ENCODE measurements around the gene ELMO1.

ELMO1 gene

DNA sequence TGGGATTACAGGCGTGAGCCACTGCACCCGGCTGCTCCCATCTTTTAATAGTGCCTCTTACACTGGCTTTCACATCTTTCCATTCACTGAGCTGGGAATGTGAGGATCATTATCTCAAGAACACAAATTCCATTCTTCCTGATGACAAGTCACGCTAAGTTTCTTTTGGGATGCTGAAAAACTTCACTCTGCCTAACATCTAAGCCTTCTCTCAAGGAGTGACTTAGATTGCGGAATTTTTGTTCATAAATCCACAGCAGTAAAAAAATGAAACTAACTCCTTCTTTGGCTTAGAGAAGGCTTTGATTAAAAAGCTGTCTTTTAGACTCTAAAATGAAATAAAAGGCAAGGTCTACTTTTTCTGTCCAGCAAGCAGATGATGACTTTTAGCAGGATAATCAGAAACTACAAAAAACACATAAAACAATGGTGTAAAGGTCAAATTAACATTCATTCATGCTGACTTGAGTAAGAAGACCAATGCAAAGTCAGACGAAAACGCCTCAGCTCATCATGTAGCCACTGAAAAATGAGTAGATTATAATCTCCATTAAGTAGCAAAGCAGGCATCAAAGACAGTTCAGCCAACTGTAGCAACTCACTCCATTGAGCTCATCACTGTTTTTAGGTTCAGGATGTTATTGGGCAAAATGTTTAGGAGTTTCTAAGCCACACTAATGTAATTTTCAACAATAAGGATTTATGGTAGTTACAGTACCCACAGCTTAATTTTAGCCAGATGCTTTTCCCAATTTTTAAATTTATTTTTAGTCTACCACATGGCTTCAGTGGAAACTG, 178.8 kb downstream of the ELMO1 start:
- no peak for DNase-seq (ENCODE audit: low spot score)
- no peak overlapping the region for H3K4me3 ChIP-seq (ENCODE audit: severe bottlenecking)
- H3K27ac ChIP-seq (ENCODE audit: poor library complexity, severe bottlenecking) = no peak overlapping the region
- no peaks in the 10 kb centered on the region for H3K4me1 ChIP-seq (ENCODE audit: insufficient read depth, poor library complexity, severe bottlenecking)
- no peaks in the 10 kb centered on the region for H3K27me3 ChIP-seq (ENCODE audit: insufficient read depth, poor library complexity, severe bottlenecking)
- no peak for TF ChIP-seq CTCF (IDR thresholded peaks at IDR 0.05; ENCODE audit: poor library complexity, severe bottlenecking)
- ATAC-seq (ENCODE audit: low read depth) = no peak
- H3K36me3 ChIP-seq (ENCODE audit: low read depth) = no peaks in the 10 kb centered on the region
- H3K9me3 ChIP-seq (ENCODE audit: severe bottlenecking) = no peaks in the 10 kb centered on the region

DNA sequence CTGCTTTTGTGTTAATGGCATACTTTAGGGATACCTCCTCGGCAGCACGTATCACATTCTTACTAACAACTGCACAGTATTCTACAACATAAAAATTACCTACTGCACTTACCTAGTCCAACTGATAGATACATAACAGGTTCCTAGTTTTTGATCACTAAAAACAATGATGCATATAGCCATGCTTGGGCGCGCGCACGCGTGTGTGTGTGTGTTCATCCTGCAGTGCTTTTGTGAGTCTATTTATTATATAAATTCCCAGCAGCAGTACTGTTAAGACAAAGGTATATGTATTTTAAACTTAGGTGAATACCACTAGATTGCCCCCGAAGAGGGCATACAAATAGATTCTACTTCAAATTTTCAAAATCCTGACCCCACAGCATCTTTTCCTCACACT, 181.4 kb downstream of the ELMO1 start:
- H3K27ac ChIP-seq (ENCODE audit: poor library complexity, severe bottlenecking) = no peak overlapping the region
- H3K4me1 ChIP-seq (ENCODE audit: insufficient read depth, poor library complexity, severe bottlenecking) = no peaks in the 10 kb centered on the region
- DNase-seq (ENCODE audit: low spot score) (no peak), ATAC-seq (ENCODE audit: low read depth) (no peak)
- no peaks in the 10 kb centered on the region for H3K27me3 ChIP-seq (ENCODE audit: insufficient read depth, poor library complexity, severe bottlenecking)
- no peaks in the 10 kb centered on the region for H3K9me3 ChIP-seq (ENCODE audit: severe bottlenecking)
- no peak for TF ChIP-seq CTCF (IDR thresholded peaks at IDR 0.05; ENCODE audit: poor library complexity, severe bottlenecking)
- H3K36me3 ChIP-seq (ENCODE audit: low read depth) = no peaks in the 10 kb centered on the region
- no peak overlapping the region for H3K4me3 ChIP-seq (ENCODE audit: severe bottlenecking)

DNA sequence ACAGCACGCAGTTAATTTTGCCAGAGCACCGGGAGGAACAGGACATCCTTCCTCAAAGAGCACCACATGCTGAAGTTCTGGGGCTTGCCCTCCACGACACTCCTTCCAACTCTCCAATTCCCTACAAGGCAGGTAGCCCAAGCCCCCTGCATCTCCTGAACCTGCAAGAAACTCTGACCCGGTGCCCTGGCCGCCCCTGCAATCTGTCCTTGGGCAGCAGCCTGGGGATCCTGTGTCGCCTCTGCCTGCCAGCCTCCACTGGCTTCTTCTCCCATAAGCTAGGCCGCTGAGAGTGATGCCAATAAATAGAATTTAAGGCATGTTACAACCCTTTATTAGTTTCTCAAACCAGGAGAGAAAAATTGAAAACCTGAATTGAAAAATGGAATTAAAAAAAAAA, 182.8 kb downstream of the ELMO1 start:
- Histone ChIP-seq H3K4me1 (ENCODE audit: insufficient read depth, poor library complexity, severe bottlenecking) (no peaks in the 10 kb centered on the region), H3K36me3 (ENCODE audit: low read depth) (no peaks in the 10 kb centered on the region), H3K27ac (ENCODE audit: poor library complexity, severe bottlenecking) (no peak overlapping the region), H3K9me3 (ENCODE audit: severe bottlenecking) (no peaks in the 10 kb centered on the region), H3K4me3 (ENCODE audit: severe bottlenecking) (no peak overlapping the region), H3K27me3 (ENCODE audit: insufficient read depth, poor library complexity, severe bottlenecking) (no peaks in the 10 kb centered on the region)
- TF ChIP-seq CTCF (IDR thresholded peaks at IDR 0.05; ENCODE audit: poor library complexity, severe bottlenecking) = no peak
- ATAC-seq (ENCODE audit: low read depth) (no peak), DNase-seq (ENCODE audit: low spot score) (no peak)

- Histone ChIP-seq H3K27me3 (ENCODE audit: insufficient read depth, poor library complexity, severe bottlenecking) (no peaks in the 10 kb centered on the region), H3K36me3 (ENCODE audit: low read depth) (no peaks in the 10 kb centered on the region), H3K4me3 (ENCODE audit: severe bottlenecking) (no peak overlapping the region), H3K4me1 (ENCODE audit: insufficient read depth, poor library complexity, severe bottlenecking) (no peaks in the 10 kb centered on the region), H3K27ac (ENCODE audit: poor library complexity, severe bottlenecking) (no peak overlapping the region), H3K9me3 (ENCODE audit: severe bottlenecking) (no peaks in the 10 kb centered on the region)
- DNase-seq (ENCODE audit: low spot score) (no peak), ATAC-seq (ENCODE audit: low read depth) (no peak)
- TF ChIP-seq CTCF (IDR thresholded peaks at IDR 0.05; ENCODE audit: poor library complexity, severe bottlenecking) = no peak
Observed at GRCh38 chr7:37265006-37265405, 183.7 kb downstream of the ELMO1 start.

DNA sequence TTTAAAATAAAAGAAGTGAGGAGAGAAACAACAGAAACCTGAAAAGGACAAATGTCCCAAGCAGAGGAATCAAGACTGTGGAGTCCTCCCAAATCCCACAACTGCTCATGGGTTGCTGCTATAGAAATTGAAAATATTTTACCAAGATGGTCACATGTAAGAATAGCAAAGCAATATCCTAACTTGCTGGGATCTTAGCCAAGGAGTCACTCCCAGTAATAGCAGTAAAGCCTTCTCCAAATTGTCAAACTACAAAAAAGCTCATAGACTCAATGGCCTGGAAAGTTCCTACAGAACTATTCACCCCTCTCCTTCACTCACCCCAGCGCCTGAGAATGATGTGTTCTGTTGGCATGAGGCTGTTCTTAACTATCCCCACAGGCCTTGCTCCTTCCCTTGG, 186.5 kb downstream of the ELMO1 start:
- no peak for TF ChIP-seq CTCF (IDR thresholded peaks at IDR 0.05; ENCODE audit: poor library complexity, severe bottlenecking)
- Histone ChIP-seq H3K36me3 (ENCODE audit: low read depth) (no peaks in the 10 kb centered on the region), H3K27me3 (ENCODE audit: insufficient read depth, poor library complexity, severe bottlenecking) (no peaks in the 10 kb centered on the region), H3K4me1 (ENCODE audit: insufficient read depth, poor library complexity, severe bottlenecking) (no peaks in the 10 kb centered on the region), H3K4me3 (ENCODE audit: severe bottlenecking) (no peak overlapping the region), H3K9me3 (ENCODE audit: severe bottlenecking) (no peaks in the 10 kb centered on the region), H3K27ac (ENCODE audit: poor library complexity, severe bottlenecking) (no peak overlapping the region)
- ATAC-seq (ENCODE audit: low read depth) (no peak), DNase-seq (ENCODE audit: low spot score) (no peak)

All from RWPE2 (cell line).